ENCODE data around the gene WDR73. TPM values are rescaled to one million over a fixed set of nuclear protein-coding genes. Genes with fewer than 3 reads are reported as not detected.

Gene WDR73
- polyA plus RNA-seq, 1 donor (not counting 4 experiments of a cell fraction or from before 2014, with no cell fraction given) = 23.6 TPM

DNA sequence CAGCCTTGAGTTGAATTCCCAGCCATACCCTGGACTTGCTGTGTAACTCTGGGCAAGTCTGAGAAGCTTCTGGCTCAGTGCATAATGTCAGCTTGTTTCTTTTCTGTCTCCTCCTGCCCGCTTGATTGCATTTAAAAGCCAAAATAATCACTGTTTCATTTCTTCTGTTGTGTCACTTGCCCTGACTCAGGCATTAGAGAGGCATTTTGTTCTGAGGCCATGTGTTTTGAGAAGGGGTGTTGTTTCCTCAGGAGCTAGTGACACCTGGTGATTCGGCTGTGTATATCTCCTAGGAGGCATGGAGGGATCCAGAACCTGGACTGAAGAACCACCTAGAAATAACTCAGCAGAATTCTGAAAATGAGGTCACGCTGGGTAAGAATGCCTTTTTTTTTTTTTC, 16.0 kb downstream of the WDR73 start:
- Histone ChIP-seq H3K9me1 (ENCODE audit: control insufficient read depth, extremely low read depth, insufficient read depth, low read length) (no peaks in the 10 kb centered on the region), H3K9me3 (ENCODE audit: control insufficient read depth, low read depth, low read length) (no peaks in the 10 kb centered on the region), H3K4me2 (ENCODE audit: control insufficient read depth, extremely low read depth, insufficient read depth, low read depth, low read length) (no peak overlapping the region), H3K79me2 (ENCODE audit: control insufficient read depth, insufficient read depth, low read length) (no peaks in the 10 kb centered on the region), H4K20me1 (ENCODE audit: control insufficient read depth, extremely low read depth, insufficient read depth, low read length) (no peaks in the 10 kb centered on the region), H3K4me1 (ENCODE audit: control insufficient read depth, extremely low read depth, insufficient read depth, low read length) (peaks cover 5% of the 10 kb centered on the region), H3K4me3 (ENCODE audit: control insufficient read depth in 2 of 3, extremely low read depth in 1 of 3, insufficient read depth in 2 of 3, low read depth in 1 of 3, low read length in 3 of 3) (no peak overlapping the region), H3K36me3 (ENCODE audit: control insufficient read depth in 2 of 2, extremely low read depth in 1 of 2, insufficient read depth in 2 of 2, low read length in 2 of 2) (peaks cover 8 to 20% of the 10 kb centered on the region in 2 experiments), H2AFZ (ENCODE audit: control insufficient read depth, low read length) (no peak overlapping the region), H3K27me3 (ENCODE audit: control insufficient read depth, extremely low read depth, insufficient read depth, low read length) (no peaks in the 10 kb centered on the region), H3K9ac (ENCODE audit: control insufficient read depth, extremely low read depth, insufficient read depth, low read length) (no peak overlapping the region), H3K27ac (ENCODE audit: control insufficient read depth, insufficient read depth, low read length) (no peak overlapping the region)
- dilution Hi-C loops (cut with MboI; ENCODE audit: extremely low pct_ligation_motif_present, low sequenced_read_pairs) = no loop called here
- DNase-seq (ENCODE audit: low read depth, low spot score) (no peak), FAIRE-seq (no peak)
- TF ChIP-seq, protein P1, sequence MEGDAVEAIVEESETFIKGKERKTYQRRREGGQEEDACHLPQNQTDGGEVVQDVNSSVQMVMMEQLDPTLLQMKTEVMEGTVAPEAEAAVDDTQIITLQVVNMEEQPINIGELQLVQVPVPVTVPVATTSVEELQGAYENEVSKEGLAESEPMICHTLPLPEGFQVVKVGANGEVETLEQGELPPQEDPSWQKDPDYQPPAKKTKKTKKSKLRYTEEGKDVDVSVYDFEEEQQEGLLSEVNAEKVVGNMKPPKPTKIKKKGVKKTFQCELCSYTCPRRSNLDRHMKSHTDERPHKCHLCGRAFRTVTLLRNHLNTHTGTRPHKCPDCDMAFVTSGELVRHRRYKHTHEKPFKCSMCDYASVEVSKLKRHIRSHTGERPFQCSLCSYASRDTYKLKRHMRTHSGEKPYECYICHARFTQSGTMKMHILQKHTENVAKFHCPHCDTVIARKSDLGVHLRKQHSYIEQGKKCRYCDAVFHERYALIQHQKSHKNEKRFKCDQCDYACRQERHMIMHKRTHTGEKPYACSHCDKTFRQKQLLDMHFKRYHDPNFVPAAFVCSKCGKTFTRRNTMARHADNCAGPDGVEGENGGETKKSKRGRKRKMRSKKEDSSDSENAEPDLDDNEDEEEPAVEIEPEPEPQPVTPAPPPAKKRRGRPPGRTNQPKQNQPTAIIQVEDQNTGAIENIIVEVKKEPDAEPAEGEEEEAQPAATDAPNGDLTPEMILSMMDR (optimal IDR thresholded peaks at IDR 0.05 in 1 of 3, IDR thresholded peaks at IDR 0.05 in 1 of 3, conservative IDR thresholded peaks at IDR 0.05 in 1 of 3; ENCODE audit: extremely low read depth in 1 of 3, insufficient read depth in 2 of 3, low read length in 3 of 3) = peak in 1 of 3 experiments; percentile 47
- no peak for TF ChIP-seq EZH2 (IDR thresholded peaks at IDR 0.05; ENCODE audit: low read length)

DNA sequence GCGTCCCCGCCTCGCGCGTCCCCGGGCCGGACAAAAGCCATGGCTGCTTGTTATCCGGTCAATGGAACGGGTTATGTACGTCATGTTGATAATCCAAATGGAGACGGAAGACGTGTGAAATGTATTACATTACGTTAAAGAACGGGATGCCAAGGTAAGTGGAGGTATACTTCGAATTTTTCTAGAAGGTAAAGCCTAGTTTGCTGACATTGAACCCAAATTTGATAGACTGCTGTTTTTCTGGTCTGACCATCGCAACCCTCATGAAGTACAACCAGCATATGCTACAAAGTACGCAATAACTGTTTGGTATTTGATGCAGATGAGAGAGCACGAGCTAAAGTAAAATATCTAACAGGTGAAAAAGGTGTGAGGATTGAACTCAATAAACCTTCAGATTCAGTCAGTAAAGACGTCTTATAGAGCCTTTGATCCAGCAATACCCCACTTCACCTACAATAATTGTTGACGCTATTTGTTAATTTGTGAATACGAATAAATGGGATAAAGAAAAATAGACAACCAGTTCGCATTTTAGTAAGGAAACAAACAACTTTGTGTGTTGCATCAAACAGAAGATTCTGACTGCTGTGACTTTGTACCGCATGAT, 19.8 kb downstream of the WDR73 start:
- Histone ChIP-seq H3K27ac (ENCODE audit: control insufficient read depth, insufficient read depth, low read length) (no peak overlapping the region), H3K4me3 (ENCODE audit: control insufficient read depth in 2 of 3, extremely low read depth in 1 of 3, insufficient read depth in 2 of 3, low read depth in 1 of 3, low read length in 3 of 3) (peak overlapping the region; percentile 46 to 76 (median 70)), H2AFZ (ENCODE audit: control insufficient read depth, low read length) (peak overlapping the region; percentile 10), H3K9me1 (ENCODE audit: control insufficient read depth, extremely low read depth, insufficient read depth, low read length) (no peaks in the 10 kb centered on the region), H3K4me1 (ENCODE audit: control insufficient read depth, extremely low read depth, insufficient read depth, low read length) (peaks cover 22% of the 10 kb centered on the region), H3K36me3 (ENCODE audit: control insufficient read depth in 2 of 2, extremely low read depth in 1 of 2, insufficient read depth in 2 of 2, low read length in 2 of 2) (peaks cover 5 to 7% of the 10 kb centered on the region in 2 experiments), H3K79me2 (ENCODE audit: control insufficient read depth, insufficient read depth, low read length) (peaks cover 8% of the 10 kb centered on the region), H3K9ac (ENCODE audit: control insufficient read depth, extremely low read depth, insufficient read depth, low read length) (peak overlapping the region; percentile 71), H4K20me1 (ENCODE audit: control insufficient read depth, extremely low read depth, insufficient read depth, low read length) (no peaks in the 10 kb centered on the region), H3K27me3 (ENCODE audit: control insufficient read depth, extremely low read depth, insufficient read depth, low read length) (no peaks in the 10 kb centered on the region), H3K4me2 (ENCODE audit: control insufficient read depth, extremely low read depth, insufficient read depth, low read depth, low read length) (peak overlapping the region; percentile 97), H3K9me3 (ENCODE audit: control insufficient read depth, low read depth, low read length) (no peaks in the 10 kb centered on the region)
- dilution Hi-C loops (cut with MboI; ENCODE audit: extremely low pct_ligation_motif_present, low sequenced_read_pairs) = no loop called here
- FAIRE-seq (no peak), DNase-seq (ENCODE audit: low read depth, low spot score) (no peak)
- TF ChIP-seq, protein P1 (optimal IDR thresholded peaks at IDR 0.05 in 1 of 3, IDR thresholded peaks at IDR 0.05 in 1 of 3, conservative IDR thresholded peaks at IDR 0.05 in 1 of 3; ENCODE audit: extremely low read depth in 1 of 3, insufficient read depth in 2 of 3, low read length in 3 of 3) = no peak
- no peak for TF ChIP-seq EZH2 (IDR thresholded peaks at IDR 0.05; ENCODE audit: low read length)
